NCI-H774 (cell line): Measurements from ENCODE around the gene RECK.
"Not testable (repeated sequence)": the region's sequence is repeated elsewhere in the genome, so short reads cannot be mapped to it uniquely, and the experiment has no call there.

Source experiments
- DNase-seq: peaks from one replicate; lab custom pipeline; 2025; lab: John Stamatoyannopoulos, UW

RECK gene

GRCh38 chr9:36112516-36112915, 75.8 kb downstream of the RECK start:
- no peak for DNase-seq

- no peak for DNase-seq
These were observed 77.3 kb downstream of the RECK start for GRCh38 chr9:36113999-36114398.

- no peak for DNase-seq
These were observed 79.9 kb downstream of the RECK start for GRCh38 chr9:36116593-36116992.

- DNase-seq, result no peak
These were observed 81.5 kb downstream of the RECK start for GRCh38 chr9:36118201-36118600.

GRCh38 chr9:36118706-36119105, 82.0 kb downstream of the RECK start:
- no peak for DNase-seq

- peak; percentile 34 for DNase-seq
These were observed 82.8 kb downstream of the RECK start for GRCh38 chr9:36119476-36119875.

GRCh38 chr9:36120705-36121104, 84.0 kb downstream of the RECK start:
- DNase-seq, result no peak

- DNase-seq, result no peak
These were observed 85.3 kb downstream of the RECK start for GRCh38 chr9:36121971-36122370.

- no peak for DNase-seq
These were observed 86.8 kb downstream of the RECK start for GRCh38 chr9:36123515-36123914.

GRCh38 chr9:36125062-36125855, 88.5 kb downstream of the RECK start:
- no peak for DNase-seq

GRCh38 chr9:36126016-36126730, 89.5 kb downstream of the RECK start:
- DNase-seq, result no peak

GRCh38 chr9:36127652-36128244, 91.0 kb downstream of the RECK start:
- no peak for DNase-seq

- DNase-seq, result no peak
These were observed 91.6 kb downstream of the RECK start for GRCh38 chr9:36128349-36128748.

- DNase-seq, result no peak
These were observed 92.4 kb downstream of the RECK start for GRCh38 chr9:36129139-36129538.

- DNase-seq, result not testable (repeated sequence)
These were observed 95.0 kb downstream of the RECK start for GRCh38 chr9:36131666-36132065.

GRCh38 chr9:36132086-36132485, 95.4 kb downstream of the RECK start:
- DNase-seq, result no peak

- no peak for DNase-seq
These were observed 98.2 kb downstream of the RECK start for GRCh38 chr9:36134761-36135505.

GRCh38 chr9:36135741-36136271, 99.1 kb downstream of the RECK start:
- DNase-seq, result no peak

GRCh38 chr9:36136272-36136893, 99.7 kb downstream of the RECK start, which contains the start of gene GLIPR2:
TSS of gene GLIPR2 (plus strand) at chr9:36136733. CDS start at chr9:36136779, 46 bp downstream.
- DNase-seq, result peak; percentile 43

GRCh38 chr9:36136894-36137391, 100.2 kb downstream of the RECK start:
- no peak for DNase-seq

- no peak for DNase-seq
These were observed 100.8 kb downstream of the RECK start for GRCh38 chr9:36137392-36138004.
